K562 (cell line): Measurements from ENCODE around the gene DIRAS1. TPM values are rescaled to one million over a fixed set of nuclear protein-coding genes. Genes with fewer than 3 reads are reported as not detected.

ENCODE experiments used
- ATAC-seq: fragments of 200-7000 bp; cut with Tn5 transposase; 3 replicates; pipeline ENCODE4 v1.9.1; 2020; ENCODE audit warnings: moderate library complexity
- BruUV-seq: library from RNA; stranded (reverse); fragments of 400-500 nt; replicated peaks from 2 replicates; lab custom pipeline; 2021; lab: Mats Ljungman, UMichigan
- CTCF ChIA-PET: fragments of 300-600 bp; formaldehyde crosslinking; extraction: SDS; loops from one replicate; lab custom pipeline; 2021; ENCODE audit warnings: low intra/inter-chr PET ratio; lab: Yijun Ruan, JAX
- POLR2A ChIA-PET: fragments of 300-600, 350-650 bp; sonication (Branson Sonifier 250); formaldehyde crosslinking; extraction: SDS; loops from one replicate; lab custom pipeline; 2021; ENCODE audit warnings: antibody characterized with exemption, inconsistent platforms; lab: Yijun Ruan, JAX
- DNase-seq, 4 experiments: peaks; one replicate each; pipeline versions ENCODE4 v3.0.0 to v3.0.0-alpha.2; 2011 to 2018; ENCODE audit warnings: low spot score in 3 of 4, mixed read lengths in 3 of 4; ENCODE audit errors: extremely low read depth in 1 of 4
- FAIRE-seq: peaks from 2 replicates; lab custom pipeline; 2011; peaks lifted over from hg19 to GRCh38; lab: Jason Lieb, UNC
- H2AFZ ChIP-seq: 2 replicates; pipeline ENCODE4 v1.6.0; 2011; ENCODE audit warnings: low read depth, low read length, control low read depth, inconsistent platforms
- H3K27ac ChIP-seq: fragments of 200-600 bp; 3 replicates; pipeline ENCODE4 v1.8.0; 2011; ENCODE audit warnings: low read depth, mild to moderate bottlenecking, control low read depth, inconsistent platforms, low read length, moderate library complexity, mixed read lengths; ENCODE audit errors: extremely low read depth
- H3K27me3 ChIP-seq, 2 experiments: fragments of 300-600 bp in 1 of 2; 2 replicates in 1 of 2; 3 replicates in 1 of 2; pipeline versions ENCODE4 v1.6.0 to v1.8.0; 2011; ENCODE audit warnings: inconsistent platforms in 2 of 2, low read length in 2 of 2, mild to moderate bottlenecking in 1 of 2, mixed read lengths in 1 of 2, moderate library complexity in 1 of 2; ENCODE audit not compliant: control insufficient read depth in 2 of 2, insufficient read depth in 2 of 2
- H3K36me3 ChIP-seq: fragments of 300-600 bp; 3 replicates; pipeline ENCODE4 v1.8.0; 2011; ENCODE audit warnings: mild to moderate bottlenecking, low read length, inconsistent platforms; ENCODE audit not compliant: control insufficient read depth, insufficient read depth
- H3K4me1 ChIP-seq, 2 experiments: fragments of 200-600 bp in 1 of 2; replicated peaks in 1 of 2; 2 replicates in 1 of 2; 3 replicates in 1 of 2; pipeline versions ENCODE4 v1.5.1 to v1.8.0; 2011; ENCODE audit warnings: inconsistent platforms in 2 of 2, low read length in 2 of 2, mild to moderate bottlenecking in 1 of 2, mixed read lengths in 1 of 2, moderate library complexity in 1 of 2; ENCODE audit not compliant: control insufficient read depth in 2 of 2, insufficient read depth in 2 of 2
- H3K4me2 ChIP-seq: 2 replicates; pipeline ENCODE4 v1.6.1; 2011; ENCODE audit warnings: low read length, control low read depth, inconsistent platforms, mixed read lengths; ENCODE audit not compliant: insufficient read depth
- H3K4me3 ChIP-seq: fragments of 200-600 bp; sonication (generic), shearing (Covaris generic); 2 replicates; pipeline ENCODE4 v1.5.1; 2016; ENCODE audit warnings: control low read depth, inconsistent platforms
- H3K79me2 ChIP-seq: fragments of 200-600 bp; 3 replicates; pipeline ENCODE4 v1.8.0; 2011; ENCODE audit warnings: low read length, inconsistent platforms; ENCODE audit not compliant: control insufficient read depth, insufficient read depth
- H3K9ac ChIP-seq, 2 experiments: 2 replicates each; pipeline versions ENCODE4 v1.6.0 to v1.6.1; 2011; ENCODE audit warnings: low read depth in 2 of 2, low read length in 2 of 2, control low read depth in 1 of 2, inconsistent platforms in 1 of 2, mild to moderate bottlenecking in 1 of 2, mixed read lengths in 1 of 2; ENCODE audit not compliant: insufficient read depth in 1 of 2
- H3K9me1 ChIP-seq: one replicate; pipeline ENCODE4 v1.6.0; 2011; ENCODE audit warnings: inconsistent platforms, mild to moderate bottlenecking, low read length, moderate library complexity; ENCODE audit not compliant: control insufficient read depth, insufficient read depth
- H3K9me3 ChIP-seq: replicated peaks from 2 replicates; pipeline ENCODE4 v1.5.1; 2011; ENCODE audit warnings: low read depth, low read length, inconsistent platforms; ENCODE audit not compliant: control insufficient read depth, insufficient read depth
- H4K20me1 ChIP-seq: replicated peaks from 2 replicates; pipeline ENCODE4 v1.6.1; 2011; ENCODE audit warnings: low read length, inconsistent platforms, mixed read lengths; ENCODE audit not compliant: control insufficient read depth, insufficient read depth
- ARID4B ChIP-seq: sonication (generic); formaldehyde crosslinking; IDR thresholded peaks from 2 replicates; pipeline ENCODE4 v1.8.0; 2022; ENCODE audit warnings: mild to moderate bottlenecking, missing genetic modification reagents
- BMI1 ChIP-seq: fragments of 150-350 bp; IDR thresholded peaks from 2 replicates; pipeline ENCODE4 v1.6.1; 2014; ENCODE audit warnings: low read length
- CCNT2 ChIP-seq: IDR thresholded peaks from 2 replicates; pipeline ENCODE4 v1.6.1; 2011; ENCODE audit warnings: borderline replicate concordance, low read depth, mild to moderate bottlenecking, moderate library complexity, mixed read lengths, low read length; ENCODE audit not compliant: insufficient read length; ENCODE audit errors: extremely low read depth
- CHD4 ChIP-seq: fragments of 200-600 bp; sonication (generic); IDR thresholded peaks from 3 replicates; pipeline ENCODE4 v1.6.1; 2012; ENCODE audit warnings: low read depth, mild to moderate bottlenecking, mixed read lengths, low read length, inconsistent platforms; ENCODE audit not compliant: insufficient read depth, insufficient replicate concordance, poor library complexity, severe bottlenecking
- KHSRP ChIP-seq: fragments of 450-650 bp; IDR thresholded peaks from 2 replicates; pipeline ENCODE4 v1.6.1; 2017
- MAFF ChIP-seq: IDR thresholded peaks from 2 replicates; pipeline ENCODE4 v1.6.1; 2012; ENCODE audit warnings: low read length, improper control_type of control experiment
- MXD1 ChIP-seq: fragments of 250-450 bp; sonication (Bioruptor Pico); IDR thresholded peaks from 2 replicates; pipeline ENCODE4 v1.8.0; 2021; ENCODE audit warnings: borderline replicate concordance, mild to moderate bottlenecking, moderate library complexity; ENCODE audit not compliant: poor library complexity, severe bottlenecking
- YBX1 ChIP-seq: fragments of 450-650 bp; IDR thresholded peaks from 2 replicates; pipeline ENCODE4 v1.7.1; 2016; ENCODE audit warnings: mild to moderate bottlenecking
- WGBS: fragments of 100-300 bp; shearing (Covaris generic); methylation state at CpG from one replicate; pipeline ENCODE4 v1.1.6; 2016; ENCODE audit warnings: low coverage, mixed read lengths; ENCODE audit not compliant: insufficient coverage; ENCODE audit errors: missing lambda C conversion rate; 5-methylcytosine and 5-hydroxymethylcytosine counted together
- in situ Hi-C: fragments of 300-500 bp; cut with MboI; formaldehyde crosslinking; loops from 4 replicates; pipeline ENCODE4 v1.15.0; 2018; ENCODE audit warnings: inconsistent platforms, mixed read lengths
- intact Hi-C: fragments of 100-400 bp; cut with micrococcal nuclease; formaldehyde crosslinking; loops from 2 replicates; pipeline ENCODE4 v1.14.2; 2022
- polyA plus RNA-seq, 8 experiments: library from polyadenylated mRNA; depleted of rRNA in 4 of 8; stranded (reverse) in 5 of 8; unstranded in 3 of 8; fragments of >200 nt; fragmentation: Nextera tagmentation in 2 of 8; fragmentation: Illumina TruSeq in 1 of 8; extraction: Ambion mirVana in 2 of 8; extraction: Trizol in 1 of 8; gene quantifications; 2 replicates each; pipeline versions ENCODE4 v1.2.1 to v1.2.3, GENCODE V29; 2011 to 2014; ENCODE audit warnings: inconsistent platforms in 1 of 8, missing spikeins in 1 of 8
- total RNA-seq, 7 experiments: library from RNA; depleted of rRNA in 6 of 7; stranded (reverse); fragments of >200 nt in 6 of 7; fragmentation: Illumina TruSeq in 2 of 7; extraction: Trizol in 2 of 7; gene quantifications; 2 replicates each; pipeline versions ENCODE4 v1.2.1 to v1.2.3, GENCODE V29; 2011 to 2021; ENCODE audit warnings: low replicate concordance in 1 of 7

The DIRAS1 gene
- total and polyA plus RNA-seq, 9 of the 15 experiments (the other 6 are each of a cell fraction or from before 2014, with no cell fraction given) = 0.11 to 12.0 (median 2.9) TPM

GRCh38 chr19:2680808-2681207, 40.4 kb downstream of the DIRAS1 start:
- in situ Hi-C loops (no loop called here), intact Hi-C loops (no loop called here)
- FAIRE-seq = no peak
- H3K9me3 ChIP-seq = no peaks in the 10 kb centered on the region; the same call in 1 of the 2 replicates
- no peak overlapping the region for H3K4me3 ChIP-seq
- no peak overlapping the region for H3K4me2 ChIP-seq
- peaks cover 0 to 7% of the 10 kb centered on the region in 2 experiments; a peak in 1 of 5 replicates for H3K4me1 ChIP-seq
- H3K27me3 ChIP-seq = peaks cover 22 to 77% of the 10 kb centered on the region in 2 experiments
- no peaks in the 10 kb centered on the region for H4K20me1 ChIP-seq
- no peak for DNase-seq
- no peaks in the 10 kb centered on the region for H3K9me1 ChIP-seq
- H3K79me2 ChIP-seq = no peaks in the 10 kb centered on the region
- 7% methylated on average over 11 of the region's 11 CpGs for WGBS
- H3K36me3 ChIP-seq = no peaks in the 10 kb centered on the region
- no peak overlapping the region for H3K27ac ChIP-seq
- ChIA-PET CTCF (no interaction called here), POLR2A (interaction anchor here (0.7 to 2.2 kb wide), 2 partner anchors 8 to 160 kb away, joined by 3 to 7 read pairs; no protein-coding TSS in a partner anchor)
- no TSS peak for BruUV-seq
- no peak for ATAC-seq
- TF ChIP-seq KHSRP (no peak), ARID4B (CRISPR knock-in tag) (no peak), MAFF (no peak), CHD4 (no peak), CCNT2 (no peak), YBX1 (no peak), MXD1 (no peak), BMI1 (no peak)
- no peak overlapping the region for H2AFZ ChIP-seq
- no peak overlapping the region for H3K9ac ChIP-seq
